ENCODE measurements around the gene MACF1. TPM values are rescaled to one million over a fixed set of nuclear protein-coding genes. Genes with fewer than 3 reads are reported as not detected.

Gene MACF1
- total and polyA plus RNA-seq, 8 donors: 16.8 to 662 (median 236) TPM

DNA sequence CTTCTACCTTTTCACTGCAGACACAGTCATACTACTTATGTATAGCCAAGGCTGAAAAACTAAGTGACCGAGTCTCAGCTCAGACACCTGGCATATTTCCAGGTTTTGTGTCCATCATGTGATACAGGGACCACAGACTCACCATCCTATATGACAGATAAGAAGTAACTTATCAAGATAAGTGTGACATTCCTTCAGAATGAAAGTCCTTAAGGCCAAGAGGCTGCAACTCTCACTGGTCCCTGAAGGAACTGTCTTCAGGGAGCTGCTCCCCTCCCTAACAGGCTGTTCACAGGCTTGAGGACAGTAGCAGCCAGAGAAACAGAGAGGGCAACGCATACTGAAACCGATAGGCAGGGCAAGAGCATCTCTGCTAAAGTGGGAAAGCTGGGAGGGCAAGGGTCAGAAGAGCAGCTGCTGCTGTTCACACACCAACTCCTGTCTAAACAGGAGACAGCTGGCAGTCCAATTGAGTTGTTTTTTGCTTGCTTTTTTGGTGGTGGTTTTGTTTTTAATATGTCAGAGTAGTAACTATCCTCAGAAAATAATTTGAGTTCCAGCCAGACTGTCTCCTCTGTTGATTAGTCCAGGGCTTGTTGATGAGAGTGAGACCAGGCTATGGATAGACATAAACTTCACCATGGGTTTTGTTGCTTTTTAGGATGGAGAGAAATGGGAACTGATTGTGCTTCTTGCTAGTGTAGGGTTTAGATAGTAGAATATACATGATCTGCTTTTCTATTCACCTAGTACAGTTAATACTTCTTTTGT is 67.7 kb downstream of the MACF1 start:
- no peaks in the 10 kb centered on the region for H3K9me3 ChIP-seq
- peaks cover 29 to 81% (median 57%) of the 10 kb centered on the region in 4 donors for H3K4me1 ChIP-seq
- TF ChIP-seq, protein P1, sequence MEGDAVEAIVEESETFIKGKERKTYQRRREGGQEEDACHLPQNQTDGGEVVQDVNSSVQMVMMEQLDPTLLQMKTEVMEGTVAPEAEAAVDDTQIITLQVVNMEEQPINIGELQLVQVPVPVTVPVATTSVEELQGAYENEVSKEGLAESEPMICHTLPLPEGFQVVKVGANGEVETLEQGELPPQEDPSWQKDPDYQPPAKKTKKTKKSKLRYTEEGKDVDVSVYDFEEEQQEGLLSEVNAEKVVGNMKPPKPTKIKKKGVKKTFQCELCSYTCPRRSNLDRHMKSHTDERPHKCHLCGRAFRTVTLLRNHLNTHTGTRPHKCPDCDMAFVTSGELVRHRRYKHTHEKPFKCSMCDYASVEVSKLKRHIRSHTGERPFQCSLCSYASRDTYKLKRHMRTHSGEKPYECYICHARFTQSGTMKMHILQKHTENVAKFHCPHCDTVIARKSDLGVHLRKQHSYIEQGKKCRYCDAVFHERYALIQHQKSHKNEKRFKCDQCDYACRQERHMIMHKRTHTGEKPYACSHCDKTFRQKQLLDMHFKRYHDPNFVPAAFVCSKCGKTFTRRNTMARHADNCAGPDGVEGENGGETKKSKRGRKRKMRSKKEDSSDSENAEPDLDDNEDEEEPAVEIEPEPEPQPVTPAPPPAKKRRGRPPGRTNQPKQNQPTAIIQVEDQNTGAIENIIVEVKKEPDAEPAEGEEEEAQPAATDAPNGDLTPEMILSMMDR (IDR thresholded peaks at IDR 0.05): no peak
- TF ChIP-seq EP300 (IDR thresholded peaks at IDR 0.05): no peak
- no peak for TF ChIP-seq POLR2A (IDR thresholded peaks at IDR 0.05)
- no peak for TF ChIP-seq POLR2AphosphoS5 (IDR thresholded peaks at IDR 0.05)
- H3K36me3 ChIP-seq: no peaks in the 10 kb centered on the region
- no peaks in the 10 kb centered on the region for H3K27me3 ChIP-seq
- intact Hi-C loops (cut with DNase I; ENCODE audit: low total_unique reads): no loop called here
- 40 to 62% (median 42%) methylated on average over 3 of the region's 3 CpGs for WGBS, 5 donors
- H3K4me3 ChIP-seq: no peak overlapping the region
- peak overlapping the region in 4 of 5 donors; percentile 9 to 84 (median 55) for H3K27ac ChIP-seq
- peak in 1 of 2 donors; percentile 73 for DNase-seq

DNA sequence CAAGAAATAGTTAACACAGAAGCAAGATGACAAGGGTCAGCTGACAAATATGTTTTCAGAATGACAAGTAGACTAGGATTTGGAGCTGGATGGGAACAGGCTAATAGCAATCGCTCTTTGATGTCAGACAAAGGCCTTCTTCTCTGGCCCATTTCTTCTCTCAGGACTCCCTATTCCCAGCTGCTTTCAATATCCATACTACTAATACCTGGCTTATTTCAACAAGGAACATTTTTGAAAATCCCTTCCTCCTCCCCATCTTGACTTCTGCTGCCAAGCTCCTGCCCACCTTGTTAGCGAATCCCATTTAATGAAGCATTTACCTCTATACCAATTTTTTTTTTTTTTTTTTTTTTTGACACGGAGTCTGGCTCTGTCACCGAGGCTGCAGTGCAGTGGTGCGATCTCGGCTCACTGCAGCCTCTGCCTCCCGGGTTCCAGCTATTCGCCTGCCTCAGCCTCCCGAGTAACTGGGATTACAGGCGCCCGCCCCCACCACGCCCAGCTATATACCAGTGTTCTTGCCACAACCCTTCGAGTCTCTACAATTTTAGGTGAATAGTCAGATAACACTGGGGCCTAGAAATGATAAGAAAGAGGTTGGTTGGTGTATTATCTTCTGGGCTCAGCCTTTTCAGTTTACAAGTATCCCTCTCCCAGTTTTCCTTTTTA is 68.4 kb downstream of the MACF1 start:
- Histone ChIP-seq H3K4me3 (no peak overlapping the region), H3K36me3 (no peaks in the 10 kb centered on the region), H3K27ac (peak overlapping the region; percentile 9 to 84 (median 55)), H3K27me3 (no peaks in the 10 kb centered on the region), H3K9me3 (no peaks in the 10 kb centered on the region), H3K4me1 (peaks cover 22 to 77% (median 53%) of the 10 kb centered on the region in 4 donors)
- DNase-seq: no peak
- 80 to 90% (median 86%) methylated on average over 13 of the region's 13 CpGs for WGBS, 5 donors
- TF ChIP-seq, protein P1 (IDR thresholded peaks at IDR 0.05): no peak
- TF ChIP-seq POLR2A (IDR thresholded peaks at IDR 0.05) (no peak), POLR2AphosphoS5 (IDR thresholded peaks at IDR 0.05) (no peak), EP300 (IDR thresholded peaks at IDR 0.05) (no peak)
- intact Hi-C loops (cut with DNase I; ENCODE audit: low total_unique reads): no loop called here

DNA sequence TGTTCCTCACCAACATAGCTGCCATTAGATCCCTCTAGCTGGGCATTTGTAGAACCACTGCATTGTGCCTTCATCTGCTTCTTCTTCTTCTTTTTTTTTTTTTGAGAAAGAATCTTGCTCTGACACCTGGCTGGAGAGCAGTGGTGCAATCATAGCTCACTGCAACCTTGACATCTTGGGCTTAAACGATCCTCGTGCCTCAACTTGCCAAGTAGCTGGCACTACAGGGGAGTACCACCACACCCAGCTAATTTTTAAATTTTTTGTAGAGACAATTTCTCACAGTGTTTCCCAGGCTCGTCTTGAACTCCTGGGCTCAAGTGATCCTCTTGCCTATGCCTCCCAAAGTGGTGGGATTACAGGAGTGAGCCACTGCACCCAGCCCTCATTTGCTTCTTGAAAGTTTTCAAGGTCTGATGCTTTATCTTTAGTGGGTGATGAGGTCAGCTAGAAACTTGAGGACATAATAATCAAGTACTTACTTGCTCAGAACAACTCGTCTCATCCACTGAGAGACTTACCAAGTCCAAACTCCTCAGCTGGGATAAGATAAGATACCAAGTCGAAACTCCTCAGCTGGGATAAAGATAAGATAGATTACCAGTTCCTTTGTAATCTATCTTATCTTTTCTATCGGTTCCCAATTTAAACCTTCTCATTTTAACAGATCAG is 71.5 kb downstream of the MACF1 start:
- no peak for DNase-seq
- no peaks in the 10 kb centered on the region for H3K36me3 ChIP-seq
- WGBS, 5 donors: 55 to 67% (median 61%) methylated on average over 6 of the region's 6 CpGs
- no peak overlapping the region for H3K27ac ChIP-seq
- intact Hi-C loops (cut with DNase I; ENCODE audit: low total_unique reads): no loop called here
- H3K4me1 ChIP-seq: peaks cover 17 to 68% (median 43%) of the 10 kb centered on the region in 4 donors
- H3K9me3 ChIP-seq: no peaks in the 10 kb centered on the region
- H3K4me3 ChIP-seq: no peak overlapping the region
- H3K27me3 ChIP-seq: no peaks in the 10 kb centered on the region
- TF ChIP-seq, protein P1 (IDR thresholded peaks at IDR 0.05): no peak
- no peak for TF ChIP-seq EP300 (IDR thresholded peaks at IDR 0.05)
- no peak for TF ChIP-seq POLR2AphosphoS5 (IDR thresholded peaks at IDR 0.05)
- no peak for TF ChIP-seq POLR2A (IDR thresholded peaks at IDR 0.05)

DNA sequence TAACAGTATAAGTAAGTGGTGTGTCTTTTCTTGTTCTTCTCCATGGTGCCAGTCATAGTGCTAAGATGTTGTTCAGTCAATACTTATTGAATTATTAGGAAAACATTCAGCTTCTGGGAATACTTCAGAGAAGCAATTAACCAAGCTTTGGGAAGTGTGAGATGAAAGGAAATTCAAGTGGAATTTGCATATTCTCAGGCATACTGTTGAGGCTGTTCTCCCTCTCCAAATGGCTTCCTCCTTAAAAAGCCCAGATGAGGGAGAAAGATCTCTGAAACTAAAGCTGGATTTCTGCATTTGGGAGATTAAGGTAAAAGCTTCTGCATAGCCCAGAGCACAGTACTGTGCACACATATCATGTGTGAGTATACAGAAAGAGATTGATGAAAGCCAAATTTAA is 73.4 kb downstream of the MACF1 start:
- H3K36me3 ChIP-seq: peaks cover 0 to 9% (median 5%) of the 10 kb centered on the region in 4 donors
- H3K4me1 ChIP-seq: peaks cover 3 to 59% (median 31%) of the 10 kb centered on the region in 4 donors
- no peaks in the 10 kb centered on the region for H3K9me3 ChIP-seq
- DNase-seq: no peak
- no peak overlapping the region for H3K4me3 ChIP-seq
- no peaks in the 10 kb centered on the region for H3K27me3 ChIP-seq
- H3K27ac ChIP-seq: no peak overlapping the region
- TF ChIP-seq POLR2A (IDR thresholded peaks at IDR 0.05) (no peak), EP300 (IDR thresholded peaks at IDR 0.05) (no peak)
- TF ChIP-seq, protein P1 (IDR thresholded peaks at IDR 0.05): no peak
- intact Hi-C loops (cut with DNase I; ENCODE audit: low total_unique reads): no loop called here
